GM18868 (cell line): ENCODE measurements around the gene IGF1R.

Source experiments
- ATAC-seq: cut with Tn5 transposase; IDR thresholded peaks from one replicate; pipeline ENCODE4 v1.9.1; 2021; ENCODE audit warnings: mild to moderate bottlenecking, moderate library complexity; ENCODE audit not compliant: unreplicated experiment

IGF1R gene

GRCh38 chr15:98771541-98771940 lies 123.2 kb downstream of the IGF1R start:
- ATAC-seq, result no peak

GRCh38 chr15:98772895-98773294 lies 124.6 kb downstream of the IGF1R start:
- no peak for ATAC-seq

- no peak for ATAC-seq
Measured at GRCh38 chr15:98773616-98774015, 125.3 kb downstream of the IGF1R start.

- ATAC-seq, result no peak
Measured at GRCh38 chr15:98774756-98775497, 126.6 kb downstream of the IGF1R start.

GRCh38 chr15:98775498-98776230 lies 127.3 kb downstream of the IGF1R start:
- ATAC-seq, result no peak

GRCh38 chr15:98776607-98777281 lies 128.4 kb downstream of the IGF1R start:
- no peak for ATAC-seq

GRCh38 chr15:98777426-98777825 lies 129.1 kb downstream of the IGF1R start:
- ATAC-seq, result no peak

GRCh38 chr15:98778263-98778959 lies 130.1 kb downstream of the IGF1R start:
- no peak for ATAC-seq

GRCh38 chr15:98778960-98779359 lies 130.6 kb downstream of the IGF1R start:
- no peak for ATAC-seq

- peak; percentile 92 for ATAC-seq
Measured at GRCh38 chr15:98779463-98780071, 131.2 kb downstream of the IGF1R start.

- ATAC-seq, result no peak
Measured at GRCh38 chr15:98781838-98782237, 133.5 kb downstream of the IGF1R start.

- ATAC-seq, result no peak
Measured at GRCh38 chr15:98782801-98783200, 134.5 kb downstream of the IGF1R start.

GRCh38 chr15:98785431-98785806 lies 137.1 kb downstream of the IGF1R start:
- ATAC-seq, result no peak

- ATAC-seq, result peak; percentile 67
Measured at GRCh38 chr15:98785807-98786621, 137.7 kb downstream of the IGF1R start.

GRCh38 chr15:98786717-98787116 lies 138.4 kb downstream of the IGF1R start:
- ATAC-seq, result no peak

- no peak for ATAC-seq
Measured at GRCh38 chr15:98787194-98787593, 138.9 kb downstream of the IGF1R start.

- ATAC-seq, result no peak
Measured at GRCh38 chr15:98787936-98788757, 139.8 kb downstream of the IGF1R start.

GRCh38 chr15:98789020-98789419 lies 140.7 kb downstream of the IGF1R start:
- no peak for ATAC-seq

GRCh38 chr15:98790270-98790669 lies 141.9 kb downstream of the IGF1R start:
- ATAC-seq, result no peak
